Effector CD8-positive, alpha-beta T cell (primary cell): Measurements from ENCODE around the gene RNU11.
"Not testable (repeated sequence)": the region's sequence is repeated elsewhere in the genome, so short reads cannot be mapped to it uniquely, and the experiment has no call there.

ENCODE experiments used
- DNase-seq: peaks from one replicate; lab custom pipeline; 2025; lab: John Stamatoyannopoulos, UW

The RNU11 gene

DNA sequence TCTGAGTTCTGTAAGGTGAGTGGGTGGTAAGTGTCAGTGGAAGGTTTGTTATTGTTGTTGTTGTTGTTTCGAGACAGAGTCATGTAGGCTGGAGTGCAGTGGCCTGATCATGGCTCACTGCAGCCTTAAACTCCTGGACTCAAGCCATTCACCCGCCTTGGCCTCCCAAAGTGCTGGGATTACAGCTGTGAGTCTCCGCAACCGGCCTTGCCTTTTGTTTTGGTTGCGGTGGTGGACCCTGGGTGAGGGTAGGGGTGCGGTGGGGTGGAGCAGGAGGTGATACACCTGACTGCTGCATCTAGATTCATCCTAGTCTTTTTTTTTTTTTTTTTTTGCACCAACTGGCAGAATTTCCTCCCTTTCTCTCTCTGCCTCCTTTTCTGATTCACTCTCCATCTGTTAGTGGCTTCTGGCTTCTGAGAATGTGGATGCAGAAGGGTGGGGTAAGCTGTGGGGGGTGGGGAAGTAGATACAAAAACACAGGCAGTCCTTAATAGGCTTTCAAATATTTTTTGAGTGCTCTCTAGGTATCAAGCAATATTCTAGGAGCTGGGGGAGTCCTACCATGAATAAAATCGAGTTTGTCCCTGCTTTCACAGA is 15.6 kb downstream of the RNU11 start:
- DNase-seq = no peak

DNA sequence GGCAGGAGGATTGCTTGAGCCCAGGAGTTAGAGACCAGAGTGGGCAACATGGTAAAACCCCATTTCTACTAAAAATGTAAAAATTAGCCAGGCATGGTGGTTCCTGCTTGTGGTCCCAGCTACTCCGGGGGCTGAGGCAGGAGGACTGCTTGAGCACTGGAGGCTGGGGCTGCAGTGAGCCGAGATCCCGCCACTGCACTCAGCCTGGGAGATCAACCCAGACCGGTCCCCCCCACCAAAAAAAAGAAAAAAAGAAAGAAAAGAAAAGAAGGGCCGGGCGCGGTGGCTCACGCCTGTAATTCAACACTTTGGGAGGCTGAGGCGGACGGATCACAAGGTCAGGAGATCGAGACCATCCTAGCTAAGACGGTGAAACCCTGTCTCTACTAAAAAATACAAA is 18.4 kb downstream of the RNU11 start:
- DNase-seq = no peak

DNA sequence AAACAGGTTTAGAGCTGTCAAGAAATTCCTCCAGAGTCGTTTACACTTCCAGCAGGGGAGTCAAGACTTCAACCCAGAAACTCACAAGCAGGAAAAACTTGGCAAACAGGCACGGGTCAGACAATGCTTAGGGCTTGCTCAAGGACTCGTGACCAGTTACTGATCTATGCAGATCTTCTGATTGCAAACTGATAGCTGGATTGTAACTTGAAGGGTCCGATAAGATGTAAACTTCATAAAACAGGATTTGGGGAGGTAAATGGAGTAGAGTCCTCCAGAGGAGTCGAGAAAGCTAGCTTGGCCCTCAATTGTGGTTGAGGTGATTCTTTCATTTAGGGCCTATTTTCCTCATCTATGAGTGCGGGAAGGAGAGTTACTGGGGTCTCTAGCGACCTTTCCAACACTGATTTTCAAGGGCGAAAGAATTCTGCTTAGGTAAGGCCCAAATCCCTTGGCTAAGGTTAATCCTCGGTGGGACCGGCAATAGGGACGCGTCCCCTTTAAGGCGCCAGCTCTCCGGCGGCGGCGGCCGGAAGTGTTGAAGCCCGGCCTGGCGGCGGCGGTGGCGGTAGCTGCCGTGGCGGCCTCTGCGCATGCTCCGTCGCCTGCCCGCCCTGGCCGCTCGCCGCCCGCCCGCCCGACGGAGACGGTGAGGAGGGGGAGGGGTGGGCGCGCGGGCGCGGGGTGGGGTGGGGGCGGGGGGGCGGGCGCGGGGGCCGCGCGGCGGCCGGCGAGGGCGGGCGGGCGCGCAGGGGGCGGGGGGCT is 20.0 kb downstream of the RNU11 start, which contains the start of gene GMEB1:
Gene GMEB1, plus strand, starts transcription at position 594 of the 765 bp plus-strand sequence. CDS start 14,829 bp downstream, outside the sequence.
- DNase-seq = peak; percentile 69

DNA sequence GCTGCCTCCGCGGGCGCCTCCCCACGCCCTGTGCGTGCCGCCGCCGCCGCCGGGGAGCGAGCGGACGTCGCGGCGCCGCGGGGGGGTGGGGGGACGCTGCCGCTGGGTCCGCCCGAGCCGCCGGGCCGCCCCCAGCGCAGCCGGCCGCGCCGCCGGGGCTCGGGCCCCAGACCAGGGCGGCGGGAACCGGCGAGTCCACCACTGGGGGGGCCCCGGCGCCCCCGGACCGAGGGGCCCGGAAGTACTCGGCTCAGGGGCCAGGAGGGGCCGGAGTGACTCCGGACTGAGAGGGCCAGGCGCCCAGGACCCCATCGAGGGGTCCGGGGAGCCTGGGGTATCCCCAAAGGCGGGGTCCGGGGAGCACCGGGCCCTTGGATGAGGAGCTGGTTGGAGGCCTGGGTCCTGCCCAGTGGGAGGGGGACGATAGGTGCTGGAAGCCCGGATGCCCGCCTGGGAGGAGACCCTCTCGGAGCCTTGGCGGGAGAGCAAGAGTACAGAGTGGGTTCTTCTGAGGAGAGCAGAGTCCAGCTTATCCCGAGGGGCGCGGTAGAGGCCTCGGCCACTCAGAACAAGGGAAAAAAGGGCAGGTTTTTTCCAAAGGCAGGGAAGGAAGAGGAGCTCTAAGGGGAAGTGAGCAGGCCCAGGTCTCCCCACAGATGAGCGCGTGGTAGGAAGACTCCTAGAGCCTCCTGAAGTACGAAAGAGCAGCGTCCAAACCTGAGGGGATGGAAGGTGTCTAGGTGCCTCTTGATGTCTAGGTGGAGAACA is 20.7 kb downstream of the RNU11 start:
- DNase-seq = peak; percentile 13

DNA sequence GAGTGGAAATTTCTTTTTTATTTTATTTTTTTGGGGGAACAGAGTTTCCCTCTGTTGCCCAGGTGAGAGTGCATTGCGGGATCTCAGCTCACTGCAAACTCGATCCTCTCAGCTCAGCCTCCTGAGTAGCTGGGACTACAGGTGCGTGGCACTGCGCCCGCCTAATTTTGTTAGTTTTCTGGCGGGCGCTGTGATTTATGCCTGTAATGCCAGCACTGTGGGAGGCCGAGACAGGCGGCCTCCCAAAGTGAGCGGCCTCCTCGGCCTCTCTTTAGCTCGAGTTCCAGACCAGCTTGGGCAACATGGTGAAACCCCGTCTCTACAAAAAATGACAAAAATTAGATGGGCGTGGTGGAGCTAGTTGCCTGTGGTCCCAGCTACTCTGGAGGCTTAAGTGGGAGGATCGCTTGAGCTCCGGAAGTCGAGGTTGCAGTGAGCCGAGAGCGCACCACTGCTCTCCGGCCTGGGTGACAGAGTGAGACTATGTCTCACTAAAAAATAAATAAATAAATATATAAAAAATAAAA is 22.9 kb downstream of the RNU11 start:
- no peak for DNase-seq

DNA sequence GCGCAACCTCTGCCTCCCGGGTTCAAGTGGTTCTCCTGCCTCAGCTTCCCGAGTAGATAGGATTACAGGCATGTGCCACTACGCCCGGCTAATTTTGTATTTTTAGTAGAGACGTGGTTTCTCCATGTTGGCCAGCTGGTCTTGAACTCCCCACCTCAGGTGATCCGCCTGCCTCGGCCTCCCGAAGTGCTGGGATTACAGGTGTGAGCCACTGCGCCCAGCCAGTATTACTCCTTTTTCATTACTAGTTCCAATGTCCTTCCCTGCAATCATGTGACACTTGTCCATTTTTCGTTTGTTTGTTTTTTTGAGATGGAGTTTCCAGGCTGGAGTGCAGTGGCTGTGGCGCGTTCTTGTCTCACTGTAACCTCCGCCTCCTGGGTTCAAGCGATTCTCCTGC is 24.6 kb downstream of the RNU11 start:
- DNase-seq = not testable (repeated sequence)

DNA sequence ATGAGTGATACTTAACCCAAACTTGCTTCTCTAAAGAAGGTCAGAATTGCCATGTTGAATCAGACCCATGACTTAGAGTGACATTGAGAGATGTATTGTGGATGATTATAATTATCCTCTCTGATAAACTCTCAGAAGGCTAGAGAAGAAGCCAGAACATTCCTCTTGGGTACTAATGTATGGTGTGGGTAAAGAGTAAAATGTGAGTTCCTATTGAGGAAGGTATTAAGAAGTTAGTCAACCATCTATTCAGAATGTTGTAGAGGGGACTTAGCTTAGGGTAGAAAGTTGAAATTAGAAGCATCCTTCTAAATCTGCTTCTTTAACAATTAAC is 27.5 kb downstream of the RNU11 start:
- DNase-seq = no peak

DNA sequence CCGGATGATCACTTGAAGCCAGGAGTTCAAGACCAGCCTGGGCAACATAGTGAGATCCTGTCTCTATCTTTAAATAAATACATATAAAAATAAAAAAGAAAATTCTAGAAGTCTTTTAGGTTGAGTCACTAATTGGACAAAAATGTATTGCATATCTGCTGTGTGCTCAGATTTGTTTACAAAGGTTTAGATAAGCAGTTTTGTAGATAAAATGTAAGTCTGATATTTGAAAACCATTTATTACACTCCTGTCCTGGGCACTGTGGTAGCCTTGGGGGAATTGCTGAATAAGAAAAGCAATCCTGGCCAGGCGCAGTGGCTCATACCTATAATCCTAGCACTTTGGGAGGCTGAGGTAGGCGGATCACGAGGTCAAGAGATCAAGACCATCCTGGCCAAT is 31.8 kb downstream of the RNU11 start:
- DNase-seq = no peak

DNA sequence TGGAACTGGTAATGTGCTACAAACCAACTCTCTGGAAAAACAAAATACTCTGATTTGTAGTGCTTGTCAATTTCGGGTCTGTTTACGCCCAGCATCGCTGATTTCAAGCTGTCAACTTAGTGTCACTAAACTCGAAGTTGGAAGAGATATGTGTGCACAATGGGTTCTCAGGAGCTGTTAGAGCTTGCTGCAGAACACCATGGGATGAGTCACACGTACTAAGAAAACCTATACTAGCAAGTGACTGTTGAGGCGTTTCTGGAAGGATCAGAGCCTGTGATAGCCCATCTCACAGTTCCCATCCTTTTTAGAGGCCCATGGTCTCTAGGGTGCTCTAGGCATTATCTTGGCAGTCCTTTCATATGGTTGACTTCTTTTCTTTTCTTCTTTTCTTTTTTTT is 34.4 kb downstream of the RNU11 start:
- no peak for DNase-seq

DNA sequence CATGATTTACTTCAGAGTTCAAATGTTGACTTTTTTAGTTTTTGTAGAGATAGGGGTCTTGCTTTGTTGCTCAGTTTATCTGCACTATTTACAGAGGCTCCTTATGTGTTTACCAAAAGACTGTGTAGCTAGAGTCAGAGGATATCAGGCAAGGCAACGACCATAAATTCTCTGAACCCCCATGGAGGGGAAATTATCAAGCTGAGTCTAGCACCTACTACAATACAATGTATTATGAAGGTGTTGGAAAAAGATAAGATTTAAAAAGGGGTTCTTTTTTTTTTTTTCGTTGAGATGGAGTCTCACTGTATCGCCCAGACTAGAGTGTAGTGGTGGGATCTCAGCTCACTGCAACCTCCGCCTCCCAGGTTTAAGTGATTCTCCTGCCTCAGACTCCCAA is 36.5 kb downstream of the RNU11 start:
- DNase-seq = no peak

DNA sequence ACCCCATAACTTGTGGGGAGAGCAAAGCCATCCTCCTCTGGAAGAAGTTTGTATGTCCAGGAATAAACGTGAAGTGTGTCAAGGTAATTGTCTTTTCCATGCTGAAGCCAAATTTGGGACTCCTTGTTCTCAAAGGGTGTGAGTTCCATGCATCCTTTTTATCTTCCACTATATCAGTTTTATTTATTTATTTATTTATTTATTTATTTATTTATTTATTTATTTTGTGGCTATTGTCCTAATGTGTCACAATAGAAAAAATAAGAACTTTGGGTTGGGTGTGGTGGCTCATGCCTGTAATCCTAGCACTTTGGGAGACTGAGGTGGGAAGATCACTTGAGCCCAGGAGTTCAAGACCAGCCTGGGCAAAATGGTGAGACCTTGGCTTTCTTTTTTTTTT is 43.2 kb downstream of the RNU11 start:
- DNase-seq = not testable (repeated sequence)
